Stimulated activated CD8-positive, alpha-beta memory T cell treated with anti-CD3 and anti-CD28 coated beads, Interleukin-7, amount 100 ng/mL, for 48 hours (primary cell): ENCODE measurements around the gene MUC21.
"Not testable (repeated sequence)": the region's sequence is repeated elsewhere in the genome, so short reads cannot be mapped to it uniquely, and the experiment has no call there.

Source experiments
- DNase-seq, 2 donors: peaks; one replicate each; pipeline ENCODE4 v3.0.0-alpha.2; 2020; ENCODE audit warnings: low read depth in 1 of 2; ENCODE audit errors: extremely low read depth in 1 of 2

Gene MUC21

GRCh38 chr6:31005249-31006020, 21.9 kb downstream of the MUC21 start:
- no peak for DNase-seq

- no peak for DNase-seq
Measured at GRCh38 chr6:31007694-31008093, 24.2 kb downstream of the MUC21 start.

GRCh38 chr6:31008165-31008564, 24.6 kb downstream of the MUC21 start:
- DNase-seq, result no peak

GRCh38 chr6:31009731-31010130, 26.2 kb downstream of the MUC21 start:
- DNase-seq, result no peak

- no peak for DNase-seq
Measured at GRCh38 chr6:31010393-31011060, 27.0 kb downstream of the MUC21 start, which contains the start of gene MUC22. Gene MUC22 (plus strand): TSS chr6:31010474. CDS start chr6:31010707, 233 bp downstream.

GRCh38 chr6:31011153-31011552, 27.6 kb downstream of the MUC21 start:
- DNase-seq, result no peak

GRCh38 chr6:31016659-31017299, 33.3 kb downstream of the MUC21 start:
- DNase-seq, result no peak

GRCh38 chr6:31017436-31017835, 33.9 kb downstream of the MUC21 start:
- DNase-seq, result not testable (repeated sequence)

GRCh38 chr6:31020057-31020456, 36.5 kb downstream of the MUC21 start:
- no peak for DNase-seq

- DNase-seq, result not testable (repeated sequence)
Measured at GRCh38 chr6:31020631-31021255, 37.2 kb downstream of the MUC21 start.

GRCh38 chr6:31021705-31022531, 38.4 kb downstream of the MUC21 start:
- not testable (repeated sequence) for DNase-seq

GRCh38 chr6:31025595-31025994, 42.1 kb downstream of the MUC21 start:
- DNase-seq, result no peak

- DNase-seq, result peak in 1 of 2 donors; percentile 29
Measured at GRCh38 chr6:31031095-31031494, 47.6 kb downstream of the MUC21 start.

GRCh38 chr6:31033075-31033474, 49.6 kb downstream of the MUC21 start:
- no peak for DNase-seq

- no peak for DNase-seq
Measured at GRCh38 chr6:31035862-31036497, 52.5 kb downstream of the MUC21 start.

GRCh38 chr6:31037169-31037568, 53.7 kb downstream of the MUC21 start:
- DNase-seq, result no peak

- DNase-seq, result no peak
Measured at GRCh38 chr6:31037682-31038081, 54.2 kb downstream of the MUC21 start.

GRCh38 chr6:31038559-31038958, 55.0 kb downstream of the MUC21 start:
- no peak for DNase-seq
